ENCODE results near the gene GEN1. TPM values are rescaled to one million over a fixed set of nuclear protein-coding genes. Genes with fewer than 3 reads are reported as not detected.

The GEN1 gene
- total and polyA plus RNA-seq, 10 of the 15 experiments (the other 5 are each of a cell fraction or from before 2014, with no cell fraction given), result 6.0 to 49.6 (median 36.0) TPM

DNA sequence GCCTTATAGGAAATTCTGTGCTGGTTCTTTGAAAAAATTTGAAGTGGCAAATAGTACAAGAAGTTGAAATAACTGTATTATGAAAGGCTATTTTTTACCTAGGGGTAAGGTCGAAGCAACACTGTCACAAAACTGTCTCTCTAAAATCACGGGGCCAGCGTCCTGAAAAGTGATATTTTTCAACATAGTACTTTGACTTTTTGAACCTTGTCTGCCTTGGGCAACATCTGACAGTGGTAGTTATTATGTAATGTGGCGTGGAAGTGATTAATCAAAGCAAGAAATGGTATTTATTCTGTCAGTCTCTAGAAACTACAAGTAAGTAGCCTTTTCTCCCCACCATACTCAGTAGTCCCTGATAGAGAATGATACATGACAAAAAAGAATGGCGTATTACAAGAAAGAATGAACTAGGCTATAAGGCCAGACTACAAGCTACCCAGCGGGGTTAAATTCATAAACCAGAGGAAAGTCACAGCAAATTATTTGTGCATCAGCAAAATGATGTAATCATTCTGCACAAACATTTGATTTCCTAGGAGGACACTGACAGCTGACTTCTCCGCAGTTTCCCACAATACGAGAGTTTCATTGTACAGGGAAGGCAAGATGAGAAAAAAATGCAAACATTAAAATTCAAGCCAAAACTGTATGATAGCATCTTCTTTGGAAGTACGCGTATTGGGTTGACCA lies 9.8 kb downstream of the GEN1 start:
- Histone ChIP-seq H3K4me2 (ENCODE audit: control insufficient read depth, insufficient read depth) (no peak overlapping the region), H3K9me3 (replicated peaks; ENCODE audit: control insufficient read depth, insufficient read depth, low read length) (no peaks in the 10 kb centered on the region), H3K27me3 (replicated peaks in 1 of 2; ENCODE audit: control insufficient read depth in 2 of 2, insufficient read depth in 2 of 2, low read length in 1 of 2) (no peaks in the 10 kb centered on the region), H3K79me2 (ENCODE audit: control insufficient read depth, insufficient read depth, low read length) (peaks cover 17% of the 10 kb centered on the region), H3K9ac (ENCODE audit: control insufficient read depth, insufficient read depth, low read length) (no peak overlapping the region), H2AFZ (ENCODE audit: control insufficient read depth, low read depth, low read length) (no peak overlapping the region), H3K27ac (ENCODE audit: control insufficient read depth, insufficient read depth) (no peak overlapping the region), H4K20me1 (ENCODE audit: control insufficient read depth, insufficient read depth) (no peaks in the 10 kb centered on the region), H3K4me3 (no peak overlapping the region), H3K4me1 (ENCODE audit: control insufficient read depth, insufficient read depth, low read length) (no peaks in the 10 kb centered on the region), H3K36me3 (ENCODE audit: control insufficient read depth in 2 of 2, insufficient read depth in 2 of 2, low read length in 1 of 2) (peaks cover 0 to 17% of the 10 kb centered on the region in 2 experiments; a peak in 3 of 4 replicates)
- CTCF ChIA-PET, result interaction anchor here (0.6 kb wide), 1 partner anchor 10 kb away, joined by 4 read pairs; the partner anchor contains the start of genes GEN1 and SMC6
- 88% methylated on average over 10 of the region's 10 CpGs for WGBS (ENCODE audit: insufficient coverage, insufficient replicate concordance, low lambda C conversion rate, missing lambda C conversion rate)
- ATAC-seq (no peak), DNase-seq (ENCODE audit: low read depth, low spot score) (no peak), FAIRE-seq (peak; percentile 38)
- RAD21 ChIA-PET (ENCODE audit: unreplicated experiment), result no interaction called here
- TF ChIP-seq, protein P1, sequence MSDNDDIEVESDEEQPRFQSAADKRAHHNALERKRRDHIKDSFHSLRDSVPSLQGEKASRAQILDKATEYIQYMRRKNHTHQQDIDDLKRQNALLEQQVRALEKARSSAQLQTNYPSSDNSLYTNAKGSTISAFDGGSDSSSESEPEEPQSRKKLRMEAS (IDR thresholded peaks at IDR 0.05; ENCODE audit: low read depth, low read length), result no peak
- TF ChIP-seq, protein P2, sequence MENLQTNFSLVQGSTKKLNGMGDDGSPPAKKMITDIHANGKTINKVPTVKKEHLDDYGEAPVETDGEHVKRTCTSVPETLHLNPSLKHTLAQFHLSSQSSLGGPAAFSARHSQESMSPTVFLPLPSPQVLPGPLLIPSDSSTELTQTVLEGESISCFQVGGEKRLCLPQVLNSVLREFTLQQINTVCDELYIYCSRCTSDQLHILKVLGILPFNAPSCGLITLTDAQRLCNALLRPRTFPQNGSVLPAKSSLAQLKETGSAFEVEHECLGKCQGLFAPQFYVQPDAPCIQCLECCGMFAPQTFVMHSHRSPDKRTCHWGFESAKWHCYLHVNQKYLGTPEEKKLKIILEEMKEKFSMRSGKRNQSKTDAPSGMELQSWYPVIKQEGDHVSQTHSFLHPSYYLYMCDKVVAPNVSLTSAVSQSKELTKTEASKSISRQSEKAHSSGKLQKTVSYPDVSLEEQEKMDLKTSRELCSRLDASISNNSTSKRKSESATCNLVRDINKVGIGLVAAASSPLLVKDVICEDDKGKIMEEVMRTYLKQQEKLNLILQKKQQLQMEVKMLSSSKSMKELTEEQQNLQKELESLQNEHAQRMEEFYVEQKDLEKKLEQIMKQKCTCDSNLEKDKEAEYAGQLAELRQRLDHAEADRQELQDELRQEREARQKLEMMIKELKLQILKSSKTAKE (IDR thresholded peaks at IDR 0.05; ENCODE audit: low read depth, poor library complexity, severe bottlenecking), result no peak
- TF ChIP-seq NKRF (conservative IDR thresholded peaks at IDR 0.05) (no peak), SUPT20H (IDR thresholded peaks at IDR 0.05; ENCODE audit: borderline replicate concordance, control insufficient read depth, low read depth, low read length) (no peak), NBN (IDR thresholded peaks at IDR 0.05) (no peak), RFX5 (IDR thresholded peaks at IDR 0.05; ENCODE audit: low read depth, low read length) (no peak), DPF2 (IDR thresholded peaks at IDR 0.05) (no peak), RAD21 (IDR thresholded peaks at IDR 0.05; ENCODE audit: insufficient read depth, low read depth, low read length) (no peak), BACH1 (IDR thresholded peaks at IDR 0.05; ENCODE audit: borderline replicate concordance) (no peak), PAX8 (IDR thresholded peaks at IDR 0.05) (no peak), RUNX3 (IDR thresholded peaks at IDR 0.05; ENCODE audit: low read length) (no peak), E2F8 (IDR thresholded peaks at IDR 0.05; ENCODE audit: low read depth, partially characterized antibody) (no peak)
- SMC1A ChIA-PET (ENCODE audit: uncharacterized antibody, unreplicated experiment), result interaction anchor here (0.9 to 1.4 kb wide), 2 partner anchors 39 to 66 kb away, joined by 3 to 4 read pairs; no protein-coding TSS in a partner anchor
- BruUV-seq (replicated peaks), result no TSS peak
- POLR2A ChIA-PET, result interaction anchor here (1.0 kb wide), 1 partner anchor 10 kb away, joined by 3 read pairs; the partner anchor contains the start of genes GEN1 and SMC6
- intact Hi-C loops (cut with micrococcal nuclease; ENCODE audit: unreplicated experiment) (no loop called here), in situ Hi-C loops (cut with MboI) (no loop called here)
